IMR-90 (cell line): ENCODE measurements around the gene DOC2B.

Source experiments
- BHLHE40 ChIP-seq: fragments of 150-350 bp; IDR thresholded peaks from 2 replicates; pipeline ENCODE4 v1.6.1; 2016; ENCODE audit warnings: mild to moderate bottlenecking, low read depth, low read length
- CEBPB ChIP-seq: IDR thresholded peaks from 2 replicates; pipeline ENCODE4 v1.6.1; 2012; ENCODE audit warnings: low read depth, low read length, improper control_type of control experiment
- ELK1 ChIP-seq: fragments of 150-350 bp; IDR thresholded peaks from 2 replicates; pipeline ENCODE4 v1.6.1; 2016; ENCODE audit warnings: low read depth, mild to moderate bottlenecking, low read length, moderate library complexity, borderline replicate concordance
- FOS ChIP-seq: fragments of 150-350 bp; IDR thresholded peaks from 2 replicates; pipeline ENCODE4 v1.6.1; 2016; ENCODE audit warnings: low read depth, low read length
- MAFK ChIP-seq: IDR thresholded peaks from 2 replicates; pipeline ENCODE4 v1.6.1; 2012; ENCODE audit warnings: low read depth, low read length, improper control_type of control experiment
- MAZ ChIP-seq: IDR thresholded peaks from 2 replicates; pipeline ENCODE4 v1.6.1; 2012; ENCODE audit warnings: low read depth, mild to moderate bottlenecking, low read length, improper control_type of control experiment, moderate library complexity, borderline replicate concordance
- MXI1 ChIP-seq: IDR thresholded peaks from 2 replicates; pipeline ENCODE4 v1.6.1; 2012; ENCODE audit warnings: low read depth, mild to moderate bottlenecking, low read length, moderate library complexity, borderline replicate concordance
- POLR2A ChIP-seq: IDR thresholded peaks from 2 replicates; pipeline ENCODE4 v1.6.1; 2012; ENCODE audit warnings: mild to moderate bottlenecking, low read depth, low read length
- RAD21 ChIP-seq: IDR thresholded peaks from 2 replicates; pipeline ENCODE4 v1.6.1; 2012; ENCODE audit warnings: low read length, improper control_type of control experiment
- RCOR1 ChIP-seq: IDR thresholded peaks from 2 replicates; pipeline ENCODE4 v1.6.1; 2012; ENCODE audit warnings: mild to moderate bottlenecking, low read length, improper control_type of control experiment; ENCODE audit not compliant: insufficient replicate concordance
- RFX5 ChIP-seq: IDR thresholded peaks from 2 replicates; pipeline ENCODE4 v1.8.0; 2012; ENCODE audit warnings: low read depth, mild to moderate bottlenecking, low read length, moderate library complexity
- SMC3 ChIP-seq: fragments of 150-350 bp; IDR thresholded peaks from 2 replicates; pipeline ENCODE4 v1.6.1; 2016; ENCODE audit warnings: low read depth, mild to moderate bottlenecking, antibody characterized with exemption, low read length, moderate library complexity
- TF ChIP-seq, protein P1 (sequence below): conservative IDR thresholded peaks from 2 replicates; pipeline ENCODE4 v1.5.1; 2012; ENCODE audit warnings: mild to moderate bottlenecking, low read depth, low read length, improper control_type of control experiment
- TF ChIP-seq, protein P2 (sequence below): fragments of 150-350 bp; IDR thresholded peaks from 2 replicates; pipeline ENCODE4 v1.6.1; 2017; ENCODE audit warnings: mild to moderate bottlenecking, antibody characterized with exemption, low read length, low read depth

DNA sequence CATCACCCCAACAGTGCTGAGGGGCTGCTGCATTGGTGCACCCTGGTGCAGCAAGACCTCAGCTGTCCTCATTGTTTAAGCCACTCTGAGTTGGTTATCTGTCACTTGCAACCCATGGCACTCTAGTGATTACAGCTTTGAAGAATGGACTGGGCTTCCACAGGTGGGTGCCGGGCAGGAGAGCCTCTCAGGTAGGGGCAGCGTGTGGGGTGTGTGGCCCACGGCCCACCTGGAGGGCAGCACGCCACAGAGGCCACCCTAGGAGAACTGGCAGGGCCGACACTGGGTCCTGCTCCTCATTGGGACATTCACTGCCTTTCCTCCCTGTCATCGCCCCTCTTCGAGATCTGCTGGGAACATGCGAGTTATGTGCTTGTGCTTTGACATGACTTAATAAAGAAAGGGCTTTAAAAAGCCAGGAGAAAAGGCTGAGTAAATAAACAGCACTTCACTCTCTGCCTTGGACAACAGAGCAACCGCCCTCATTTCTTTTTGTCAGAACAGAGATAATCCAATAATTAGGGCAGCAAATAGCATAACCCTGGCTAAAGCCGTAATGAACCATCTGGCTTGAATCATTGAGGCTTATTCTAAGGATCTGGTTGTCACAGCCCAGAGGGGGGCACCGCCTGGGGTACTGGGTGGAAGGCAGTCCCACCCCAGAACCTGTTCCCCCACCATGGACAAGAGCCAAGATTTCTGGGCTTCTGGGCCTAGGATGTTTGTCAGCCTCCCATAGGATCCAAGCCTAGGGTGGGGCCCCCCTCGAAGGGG lies 3.0 kb downstream of the DOC2B start:
- TF ChIP-seq POLR2A: no peak
- TF ChIP-seq, protein P1, sequence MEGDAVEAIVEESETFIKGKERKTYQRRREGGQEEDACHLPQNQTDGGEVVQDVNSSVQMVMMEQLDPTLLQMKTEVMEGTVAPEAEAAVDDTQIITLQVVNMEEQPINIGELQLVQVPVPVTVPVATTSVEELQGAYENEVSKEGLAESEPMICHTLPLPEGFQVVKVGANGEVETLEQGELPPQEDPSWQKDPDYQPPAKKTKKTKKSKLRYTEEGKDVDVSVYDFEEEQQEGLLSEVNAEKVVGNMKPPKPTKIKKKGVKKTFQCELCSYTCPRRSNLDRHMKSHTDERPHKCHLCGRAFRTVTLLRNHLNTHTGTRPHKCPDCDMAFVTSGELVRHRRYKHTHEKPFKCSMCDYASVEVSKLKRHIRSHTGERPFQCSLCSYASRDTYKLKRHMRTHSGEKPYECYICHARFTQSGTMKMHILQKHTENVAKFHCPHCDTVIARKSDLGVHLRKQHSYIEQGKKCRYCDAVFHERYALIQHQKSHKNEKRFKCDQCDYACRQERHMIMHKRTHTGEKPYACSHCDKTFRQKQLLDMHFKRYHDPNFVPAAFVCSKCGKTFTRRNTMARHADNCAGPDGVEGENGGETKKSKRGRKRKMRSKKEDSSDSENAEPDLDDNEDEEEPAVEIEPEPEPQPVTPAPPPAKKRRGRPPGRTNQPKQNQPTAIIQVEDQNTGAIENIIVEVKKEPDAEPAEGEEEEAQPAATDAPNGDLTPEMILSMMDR: no peak
- TF ChIP-seq MAZ: no peak
- TF ChIP-seq RAD21: no peak
- TF ChIP-seq SMC3: no peak
- TF ChIP-seq MXI1: no peak
- no peak for TF ChIP-seq FOS
- TF ChIP-seq BHLHE40: no peak
- no peak for TF ChIP-seq CEBPB
- TF ChIP-seq, protein P2, sequence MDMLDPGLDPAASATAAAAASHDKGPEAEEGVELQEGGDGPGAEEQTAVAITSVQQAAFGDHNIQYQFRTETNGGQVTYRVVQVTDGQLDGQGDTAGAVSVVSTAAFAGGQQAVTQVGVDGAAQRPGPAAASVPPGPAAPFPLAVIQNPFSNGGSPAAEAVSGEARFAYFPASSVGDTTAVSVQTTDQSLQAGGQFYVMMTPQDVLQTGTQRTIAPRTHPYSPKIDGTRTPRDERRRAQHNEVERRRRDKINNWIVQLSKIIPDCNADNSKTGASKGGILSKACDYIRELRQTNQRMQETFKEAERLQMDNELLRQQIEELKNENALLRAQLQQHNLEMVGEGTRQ: no peak
- TF ChIP-seq RFX5: no peak
- no peak for TF ChIP-seq RCOR1
- TF ChIP-seq ELK1: no peak
- no peak for TF ChIP-seq MAFK
